ENCODE data around the gene FGF22. TPM values are rescaled to one million over a fixed set of nuclear protein-coding genes. Genes with fewer than 3 reads are reported as not detected.

The FGF22 gene
- total and polyA plus RNA-seq, 4 donors = 0.10 to 0.85 (median 0.34) TPM

DNA sequence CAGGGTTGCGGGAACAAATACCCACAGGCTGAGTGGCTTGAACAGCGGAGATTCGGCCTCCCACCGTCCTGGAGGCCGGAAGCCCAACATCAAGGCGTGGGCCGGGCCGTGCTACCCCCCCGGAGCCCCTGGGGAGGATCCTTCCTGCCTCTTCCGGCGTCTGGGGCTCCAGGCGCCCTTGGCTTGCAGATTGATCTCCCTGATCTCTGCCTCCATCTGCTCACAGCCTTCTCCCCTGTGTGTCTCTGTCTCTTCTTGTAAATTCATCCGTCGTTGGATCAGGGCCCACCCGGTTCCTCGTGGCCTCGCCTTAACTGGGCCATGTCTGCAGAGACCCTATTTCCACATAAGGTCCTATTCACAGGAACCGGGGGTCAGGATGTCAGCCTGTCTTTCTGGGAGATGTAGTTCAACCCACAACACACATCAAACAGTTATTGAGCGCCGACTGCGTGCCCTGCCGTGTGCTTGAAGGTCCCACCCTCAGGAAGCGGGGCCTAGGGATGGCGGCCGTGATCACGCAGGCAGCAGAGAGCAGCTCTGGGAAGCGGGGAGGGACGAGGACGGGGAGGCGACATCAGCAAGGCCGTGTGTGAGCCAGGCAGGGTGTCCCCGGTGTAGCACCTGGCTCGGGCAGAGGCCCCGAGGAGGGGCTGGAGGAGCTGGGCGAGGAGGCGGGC, 28.7 kb upstream of the FGF22 start:
- Histone ChIP-seq H3K9ac (ENCODE audit: insufficient read depth in 1 of 2, low read length in 2 of 2) (no peak overlapping the region), H3K27me3 (ENCODE audit: control insufficient read depth in 3 of 3, insufficient read depth in 3 of 3, low read length in 2 of 3) (peaks cover 0 to 7% (median 3%) of the 10 kb centered on the region in 3 donors), H3K27ac (ENCODE audit: low read depth in 1 of 2, low read length in 1 of 2) (peak overlapping the region in 1 of 2 donors; percentile 35), H3K4me3 (no peak overlapping the region), H3K4me1 (ENCODE audit: control insufficient read depth in 5 of 5, insufficient read depth in 5 of 5, low read length in 5 of 5) (peaks cover 0 to 21% (median 3%) of the 10 kb centered on the region in 5 donors), H3K36me3 (ENCODE audit: control insufficient read depth in 4 of 4, insufficient read depth in 4 of 4, low read length in 4 of 4) (no peaks in the 10 kb centered on the region), H3K9me3 (ENCODE audit: control insufficient read depth in 4 of 4, insufficient read depth in 3 of 4, low read length in 3 of 4) (peaks cover 0 to 2% (median 0%) of the 10 kb centered on the region in 4 donors)
- TF ChIP-seq, protein P1, sequence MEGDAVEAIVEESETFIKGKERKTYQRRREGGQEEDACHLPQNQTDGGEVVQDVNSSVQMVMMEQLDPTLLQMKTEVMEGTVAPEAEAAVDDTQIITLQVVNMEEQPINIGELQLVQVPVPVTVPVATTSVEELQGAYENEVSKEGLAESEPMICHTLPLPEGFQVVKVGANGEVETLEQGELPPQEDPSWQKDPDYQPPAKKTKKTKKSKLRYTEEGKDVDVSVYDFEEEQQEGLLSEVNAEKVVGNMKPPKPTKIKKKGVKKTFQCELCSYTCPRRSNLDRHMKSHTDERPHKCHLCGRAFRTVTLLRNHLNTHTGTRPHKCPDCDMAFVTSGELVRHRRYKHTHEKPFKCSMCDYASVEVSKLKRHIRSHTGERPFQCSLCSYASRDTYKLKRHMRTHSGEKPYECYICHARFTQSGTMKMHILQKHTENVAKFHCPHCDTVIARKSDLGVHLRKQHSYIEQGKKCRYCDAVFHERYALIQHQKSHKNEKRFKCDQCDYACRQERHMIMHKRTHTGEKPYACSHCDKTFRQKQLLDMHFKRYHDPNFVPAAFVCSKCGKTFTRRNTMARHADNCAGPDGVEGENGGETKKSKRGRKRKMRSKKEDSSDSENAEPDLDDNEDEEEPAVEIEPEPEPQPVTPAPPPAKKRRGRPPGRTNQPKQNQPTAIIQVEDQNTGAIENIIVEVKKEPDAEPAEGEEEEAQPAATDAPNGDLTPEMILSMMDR (IDR thresholded peaks at IDR 0.05; ENCODE audit: control extremely low read depth, extremely low read depth) = no peak
- ATAC-seq (ENCODE audit: insufficient read depth, low FRiP score) = peak; percentile 23
- 25 to 31% methylated on average over 36 of the region's 36 CpGs for WGBS, 2 donors
- peak in 2 of 3 donors; percentile 76 to 86 for DNase-seq

DNA sequence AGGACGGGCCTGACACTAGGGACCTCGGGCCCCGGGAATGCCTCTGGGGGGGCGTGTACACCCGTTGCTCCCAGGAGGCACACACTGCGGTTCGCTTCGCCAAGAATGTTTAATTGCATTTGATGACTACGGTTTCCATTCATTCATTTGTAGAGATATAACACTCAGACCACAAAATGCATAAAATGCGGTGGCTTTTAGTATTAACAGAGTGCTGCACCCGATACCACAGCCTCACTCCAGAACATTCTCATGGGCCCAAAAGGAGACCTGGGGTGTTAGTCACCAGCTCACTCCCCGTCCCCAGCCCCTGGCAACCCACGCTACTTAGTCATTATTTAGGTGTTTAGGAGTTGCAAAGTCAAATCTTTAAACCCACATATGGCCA, 28.2 kb upstream of the FGF22 start:
- TF ChIP-seq, protein P1 (IDR thresholded peaks at IDR 0.05; ENCODE audit: control extremely low read depth, extremely low read depth) = no peak
- 50 to 68% methylated on average over 13 of the region's 13 CpGs for WGBS, 2 donors
- DNase-seq (no peak), ATAC-seq (ENCODE audit: insufficient read depth, low FRiP score) (no peak)
- Histone ChIP-seq H3K4me3 (no peak overlapping the region), H3K9ac (ENCODE audit: insufficient read depth in 1 of 2, low read length in 2 of 2) (no peak overlapping the region), H3K4me1 (ENCODE audit: control insufficient read depth in 5 of 5, insufficient read depth in 5 of 5, low read length in 5 of 5) (peaks cover 0 to 24% (median 3%) of the 10 kb centered on the region in 5 donors), H3K27me3 (ENCODE audit: control insufficient read depth in 3 of 3, insufficient read depth in 3 of 3, low read length in 2 of 3) (peaks cover 0 to 7% (median 3%) of the 10 kb centered on the region in 3 donors), H3K9me3 (ENCODE audit: control insufficient read depth in 4 of 4, insufficient read depth in 3 of 4, low read length in 3 of 4) (peaks cover 0 to 2% (median 0%) of the 10 kb centered on the region in 4 donors), H3K27ac (ENCODE audit: low read depth in 1 of 2, low read length in 1 of 2) (peak overlapping the region in 1 of 2 donors; percentile 35), H3K36me3 (ENCODE audit: control insufficient read depth in 4 of 4, insufficient read depth in 4 of 4, low read length in 4 of 4) (no peaks in the 10 kb centered on the region)

DNA sequence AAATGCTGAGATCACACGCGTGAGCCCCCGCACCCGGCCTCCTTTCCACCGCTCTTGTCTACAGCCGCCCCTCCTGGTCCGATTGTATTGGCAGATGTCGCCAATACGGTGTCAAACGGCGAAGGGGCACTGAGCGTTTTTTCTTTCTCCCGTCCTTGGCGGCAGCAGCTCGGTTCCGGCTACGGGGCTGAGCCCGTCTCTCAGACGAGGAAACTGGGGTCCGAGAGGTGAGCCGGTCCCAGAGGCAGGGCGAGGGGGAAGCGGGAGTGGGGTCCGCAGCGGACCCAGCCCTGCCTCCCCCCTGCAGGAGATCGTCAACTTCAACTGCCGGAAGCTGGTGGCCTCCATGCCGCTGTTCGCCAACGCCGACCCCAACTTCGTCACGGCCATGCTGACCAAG, 26.7 kb upstream of the FGF22 start:
- Histone ChIP-seq H3K4me3 (no peak overlapping the region), H3K9me3 (ENCODE audit: control insufficient read depth in 4 of 4, insufficient read depth in 3 of 4, low read length in 3 of 4) (peaks cover 0 to 4% (median 0%) of the 10 kb centered on the region in 4 donors), H3K36me3 (ENCODE audit: control insufficient read depth in 4 of 4, insufficient read depth in 4 of 4, low read length in 4 of 4) (peaks cover 0 to 9% (median 2%) of the 10 kb centered on the region in 4 donors), H3K4me1 (ENCODE audit: control insufficient read depth in 5 of 5, insufficient read depth in 5 of 5, low read length in 5 of 5) (peaks cover 0 to 20% (median 3%) of the 10 kb centered on the region in 5 donors), H3K9ac (ENCODE audit: insufficient read depth in 1 of 2, low read length in 2 of 2) (no peak overlapping the region), H3K27ac (ENCODE audit: low read depth in 1 of 2, low read length in 1 of 2) (no peak overlapping the region), H3K27me3 (ENCODE audit: control insufficient read depth in 3 of 3, insufficient read depth in 3 of 3, low read length in 2 of 3) (peaks cover 0 to 7% (median 3%) of the 10 kb centered on the region in 3 donors)
- DNase-seq (no peak), ATAC-seq (ENCODE audit: insufficient read depth, low FRiP score) (no peak)
- TF ChIP-seq, protein P1 (IDR thresholded peaks at IDR 0.05; ENCODE audit: control extremely low read depth, extremely low read depth) = no peak
- WGBS, 2 donors = 77 to 86% methylated on average over 33 of the region's 33 CpGs

Data from lung (tissue), 12 donors.